ENCODE measurements around the gene GMEB2.

GMEB2 gene

GRCh38 chr20:63549019-63549418 lies 77.9 kb downstream of the GMEB2 start:
- 47% methylated on average over 8 of the region's 25 CpGs for WGBS
- Histone ChIP-seq H3K36me3 (ENCODE audit: insufficient read depth, low read length) (no peaks in the 10 kb centered on the region), H3K4me1 (ENCODE audit: insufficient read depth, low read length) (peaks cover 15% of the 10 kb centered on the region), H3K27me3 (ENCODE audit: insufficient read depth, low read length) (no peaks in the 10 kb centered on the region), H3K4me3 (ENCODE audit: low read length) (no peak overlapping the region), H3K27ac (ENCODE audit: low read depth, low read length) (no peak overlapping the region), H3K9me3 (ENCODE audit: insufficient read depth, low read depth, low read length) (no peaks in the 10 kb centered on the region), H3K9ac (ENCODE audit: low read depth, low read length) (no peak overlapping the region)

- Histone ChIP-seq H3K27me3 (ENCODE audit: insufficient read depth, low read length) (no peaks in the 10 kb centered on the region), H3K9me3 (ENCODE audit: insufficient read depth, low read depth, low read length) (no peaks in the 10 kb centered on the region), H3K36me3 (ENCODE audit: insufficient read depth, low read length) (no peaks in the 10 kb centered on the region), H3K9ac (ENCODE audit: low read depth, low read length) (no peak overlapping the region), H3K4me1 (ENCODE audit: insufficient read depth, low read length) (peaks cover 15% of the 10 kb centered on the region), H3K27ac (ENCODE audit: low read depth, low read length) (no peak overlapping the region), H3K4me3 (ENCODE audit: low read length) (no peak overlapping the region)
- 74% methylated on average over 10 of the region's 11 CpGs for WGBS
Observed at GRCh38 chr20:63548542-63548941, 78.4 kb downstream of the GMEB2 start.

- H3K4me3 ChIP-seq (ENCODE audit: low read length) = no peak within 1 kb of the TSS
- H3K9me3 ChIP-seq (ENCODE audit: insufficient read depth, low read depth, low read length) = no peaks in the 10 kb centered on the region
- no peaks in the 10 kb centered on the region for H3K36me3 ChIP-seq (ENCODE audit: insufficient read depth, low read length)
- no peak within 1 kb of the TSS for H3K27ac ChIP-seq (ENCODE audit: low read depth, low read length)
- WGBS = 64% methylated on average over 35 of the region's 35 CpGs
- H3K4me1 ChIP-seq (ENCODE audit: insufficient read depth, low read length) = peaks cover 14% of the 10 kb centered on the region
- no peak within 1 kb of the TSS; the same call in 1 of the 2 replicates for H3K9ac ChIP-seq (ENCODE audit: low read depth, low read length)
- H3K27me3 ChIP-seq (ENCODE audit: insufficient read depth, low read length) = no peaks in the 10 kb centered on the region
Observed at GRCh38 chr20:63547725-63548480, 79.0 kb downstream of the GMEB2 start, which contains the start of gene SRMS. SRMS (minus strand) TSS chr20:63547749; CDS start chr20:63547463, 286 bp downstream.

GRCh38 chr20:63546956-63547724 lies 79.8 kb downstream of the GMEB2 start:
- Histone ChIP-seq H3K4me3 (ENCODE audit: low read length) (no peak overlapping the region), H3K27me3 (ENCODE audit: insufficient read depth, low read length) (no peaks in the 10 kb centered on the region), H3K27ac (ENCODE audit: low read depth, low read length) (no peak overlapping the region), H3K9ac (ENCODE audit: low read depth, low read length) (no peak overlapping the region), H3K9me3 (ENCODE audit: insufficient read depth, low read depth, low read length) (no peaks in the 10 kb centered on the region), H3K4me1 (ENCODE audit: insufficient read depth, low read length) (peaks cover 6% of the 10 kb centered on the region; the same call in 1 of the 2 replicates), H3K36me3 (ENCODE audit: insufficient read depth, low read length) (no peaks in the 10 kb centered on the region)
- WGBS = 80% methylated on average over 58 of the region's 58 CpGs

- Histone ChIP-seq H3K4me1 (ENCODE audit: insufficient read depth, low read length) (peaks cover 4% of the 10 kb centered on the region; the same call in 1 of the 2 replicates), H3K27ac (ENCODE audit: low read depth, low read length) (no peak overlapping the region), H3K4me3 (ENCODE audit: low read length) (no peak overlapping the region), H3K9me3 (ENCODE audit: insufficient read depth, low read depth, low read length) (no peaks in the 10 kb centered on the region), H3K27me3 (ENCODE audit: insufficient read depth, low read length) (no peaks in the 10 kb centered on the region), H3K9ac (ENCODE audit: low read depth, low read length) (no peak overlapping the region), H3K36me3 (ENCODE audit: insufficient read depth, low read length) (no peaks in the 10 kb centered on the region)
- WGBS = 90% methylated on average over 20 of the region's 20 CpGs
Observed at GRCh38 chr20:63546256-63546955, 80.5 kb downstream of the GMEB2 start.

- Histone ChIP-seq H3K27me3 (ENCODE audit: insufficient read depth, low read length) (no peaks in the 10 kb centered on the region), H3K4me1 (ENCODE audit: insufficient read depth, low read length) (0 out of 2 replicates have a peak, but pooled peaks cover 4% of the 10 kb centered on the region), H3K9ac (ENCODE audit: low read depth, low read length) (no peak overlapping the region), H3K4me3 (ENCODE audit: low read length) (no peak overlapping the region), H3K27ac (ENCODE audit: low read depth, low read length) (no peak overlapping the region), H3K9me3 (ENCODE audit: insufficient read depth, low read depth, low read length) (no peaks in the 10 kb centered on the region), H3K36me3 (ENCODE audit: insufficient read depth, low read length) (no peaks in the 10 kb centered on the region)
- 73% methylated on average over 6 of the region's 6 CpGs for WGBS
Observed at GRCh38 chr20:63545814-63546213, 81.1 kb downstream of the GMEB2 start.

- Histone ChIP-seq H3K36me3 (ENCODE audit: insufficient read depth, low read length) (no peaks in the 10 kb centered on the region), H3K27me3 (ENCODE audit: insufficient read depth, low read length) (no peaks in the 10 kb centered on the region), H3K4me3 (ENCODE audit: low read length) (no peak overlapping the region), H3K9ac (ENCODE audit: low read depth, low read length) (no peak overlapping the region), H3K4me1 (ENCODE audit: insufficient read depth, low read length) (0 out of 2 replicates have a peak, but pooled peaks cover 4% of the 10 kb centered on the region), H3K27ac (ENCODE audit: low read depth, low read length) (no peak overlapping the region), H3K9me3 (ENCODE audit: insufficient read depth, low read depth, low read length) (no peaks in the 10 kb centered on the region)
- 80% methylated on average over 19 of the region's 19 CpGs for WGBS
Observed at GRCh38 chr20:63544958-63545516, 81.9 kb downstream of the GMEB2 start.

GRCh38 chr20:63544241-63544957 lies 82.5 kb downstream of the GMEB2 start:
- no peak overlapping the region for H3K27ac ChIP-seq (ENCODE audit: low read depth, low read length)
- H3K9me3 ChIP-seq (ENCODE audit: insufficient read depth, low read depth, low read length) = no peaks in the 10 kb centered on the region
- H3K36me3 ChIP-seq (ENCODE audit: insufficient read depth, low read length) = no peaks in the 10 kb centered on the region
- no peaks in the 10 kb centered on the region for H3K27me3 ChIP-seq (ENCODE audit: insufficient read depth, low read length)
- no peak overlapping the region for H3K4me3 ChIP-seq (ENCODE audit: low read length)
- no peak overlapping the region for H3K9ac ChIP-seq (ENCODE audit: low read depth, low read length)
- H3K4me1 ChIP-seq (ENCODE audit: insufficient read depth, low read length) = 0 out of 2 replicates have a peak, but pooled peaks cover 4% of the 10 kb centered on the region
- WGBS = 89% methylated on average over 27 of the region's 27 CpGs

- H3K4me1 ChIP-seq (ENCODE audit: insufficient read depth, low read length) = 0 out of 2 replicates have a peak, but pooled peaks cover 4% of the 10 kb centered on the region
- no peaks in the 10 kb centered on the region for H3K27me3 ChIP-seq (ENCODE audit: insufficient read depth, low read length)
- H3K9me3 ChIP-seq (ENCODE audit: insufficient read depth, low read depth, low read length) = no peaks in the 10 kb centered on the region
- 90% methylated on average over 6 of the region's 6 CpGs for WGBS
- no peak overlapping the region for H3K4me3 ChIP-seq (ENCODE audit: low read length)
- no peak overlapping the region for H3K9ac ChIP-seq (ENCODE audit: low read depth, low read length)
- H3K36me3 ChIP-seq (ENCODE audit: insufficient read depth, low read length) = no peaks in the 10 kb centered on the region
- no peak overlapping the region for H3K27ac ChIP-seq (ENCODE audit: low read depth, low read length)
Observed at GRCh38 chr20:63543733-63544132, 83.2 kb downstream of the GMEB2 start.

- Histone ChIP-seq H3K9ac (ENCODE audit: low read depth, low read length) (no peak overlapping the region), H3K4me1 (ENCODE audit: insufficient read depth, low read length) (0 out of 2 replicates have a peak, but pooled peaks cover 4% of the 10 kb centered on the region), H3K36me3 (ENCODE audit: insufficient read depth, low read length) (no peaks in the 10 kb centered on the region), H3K4me3 (ENCODE audit: low read length) (no peak overlapping the region), H3K27ac (ENCODE audit: low read depth, low read length) (no peak overlapping the region), H3K27me3 (ENCODE audit: insufficient read depth, low read length) (no peaks in the 10 kb centered on the region), H3K9me3 (ENCODE audit: insufficient read depth, low read depth, low read length) (no peaks in the 10 kb centered on the region)
- 89% methylated on average over 10 of the region's 10 CpGs for WGBS
Observed at GRCh38 chr20:63543131-63543530, 83.8 kb downstream of the GMEB2 start.
